Fibroblast of skin of left quadriceps (primary cell): Measurements from ENCODE around the gene C19orf38.
"Not testable (repeated sequence)": the region's sequence is repeated elsewhere in the genome, so short reads cannot be mapped to it uniquely, and the experiment has no call there.

Source experiments
- DNase-seq, 2 experiments: peaks; one replicate each; pipeline ENCODE4 v3.0.0-alpha.2; 2013; ENCODE audit warnings: low read depth in 2 of 2

Gene C19orf38

DNA sequence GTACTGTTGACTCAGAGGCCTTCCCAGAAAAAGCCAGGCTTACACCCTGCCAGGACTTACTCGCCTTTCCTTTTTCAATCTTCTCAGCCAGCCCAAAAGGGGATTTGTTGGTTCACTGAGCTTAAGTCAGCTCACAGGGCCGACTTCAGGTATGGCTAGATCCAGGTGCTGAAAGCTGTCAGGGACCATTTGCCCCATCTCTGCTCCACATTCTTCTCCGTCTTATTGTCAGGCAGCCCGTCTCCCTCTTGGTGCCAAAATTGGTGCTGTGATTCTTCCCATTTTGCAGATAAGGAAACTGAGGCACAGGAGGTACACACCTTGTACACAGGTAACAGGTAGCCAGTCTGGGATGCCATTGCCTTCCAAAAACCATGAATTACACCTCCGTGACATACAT, 2.4 kb downstream of the C19orf38 start:
- no peak for DNase-seq

DNA sequence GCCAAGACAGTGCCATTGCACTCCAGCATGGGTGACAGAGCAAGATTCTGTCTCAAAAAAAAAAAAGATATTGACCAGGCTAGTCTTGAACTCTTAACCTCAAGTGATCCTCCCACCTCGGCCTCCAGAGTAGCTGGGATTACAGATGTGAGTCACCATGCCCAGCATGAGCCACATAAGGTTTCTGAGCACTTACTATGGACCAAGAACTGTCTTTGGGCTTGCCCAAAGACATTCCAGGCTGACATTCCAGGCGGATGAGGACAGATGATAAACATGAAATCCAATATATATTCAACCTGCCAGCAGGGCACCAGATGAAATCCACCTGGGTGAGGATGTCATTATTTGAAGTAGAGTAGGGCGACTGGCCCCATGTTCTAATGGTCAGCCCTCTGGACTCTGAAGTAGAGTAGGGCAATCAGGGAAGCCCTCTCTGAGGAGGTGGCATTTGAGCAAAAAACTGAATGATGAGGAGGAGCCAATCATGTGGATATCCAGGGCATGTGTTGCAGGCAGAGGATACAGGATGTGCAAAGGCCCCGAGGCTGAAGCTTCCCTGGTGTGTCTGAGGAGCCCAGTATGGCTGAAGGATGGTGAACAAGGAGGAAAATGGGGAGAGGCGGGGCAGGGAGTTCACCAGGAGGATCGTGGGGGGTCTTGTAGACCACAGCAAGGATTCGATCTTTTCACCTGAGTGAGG, 4.0 kb downstream of the C19orf38 start:
- peak in 1 of 2 experiments; percentile 18 for DNase-seq

DNA sequence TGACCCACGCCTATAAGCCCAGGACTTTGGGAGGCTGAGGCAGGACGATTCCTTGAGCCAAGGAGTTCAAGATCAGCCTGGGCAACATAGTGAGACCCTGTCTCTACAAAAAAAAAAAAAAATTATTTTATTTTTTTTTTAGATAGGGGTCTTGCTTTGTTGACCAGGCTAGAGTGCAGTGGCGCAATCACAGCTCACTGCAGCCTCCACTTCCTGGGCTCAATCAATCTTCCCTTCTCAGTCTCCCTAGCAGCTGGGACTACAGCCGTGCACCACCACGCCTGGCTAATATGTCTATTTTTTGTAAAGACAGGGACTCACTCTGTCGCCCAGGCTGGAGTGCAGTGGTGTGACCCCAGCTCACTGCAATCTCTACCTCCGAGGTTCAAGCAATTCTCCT, 4.7 kb downstream of the C19orf38 start:
- DNase-seq = no peak

DNA sequence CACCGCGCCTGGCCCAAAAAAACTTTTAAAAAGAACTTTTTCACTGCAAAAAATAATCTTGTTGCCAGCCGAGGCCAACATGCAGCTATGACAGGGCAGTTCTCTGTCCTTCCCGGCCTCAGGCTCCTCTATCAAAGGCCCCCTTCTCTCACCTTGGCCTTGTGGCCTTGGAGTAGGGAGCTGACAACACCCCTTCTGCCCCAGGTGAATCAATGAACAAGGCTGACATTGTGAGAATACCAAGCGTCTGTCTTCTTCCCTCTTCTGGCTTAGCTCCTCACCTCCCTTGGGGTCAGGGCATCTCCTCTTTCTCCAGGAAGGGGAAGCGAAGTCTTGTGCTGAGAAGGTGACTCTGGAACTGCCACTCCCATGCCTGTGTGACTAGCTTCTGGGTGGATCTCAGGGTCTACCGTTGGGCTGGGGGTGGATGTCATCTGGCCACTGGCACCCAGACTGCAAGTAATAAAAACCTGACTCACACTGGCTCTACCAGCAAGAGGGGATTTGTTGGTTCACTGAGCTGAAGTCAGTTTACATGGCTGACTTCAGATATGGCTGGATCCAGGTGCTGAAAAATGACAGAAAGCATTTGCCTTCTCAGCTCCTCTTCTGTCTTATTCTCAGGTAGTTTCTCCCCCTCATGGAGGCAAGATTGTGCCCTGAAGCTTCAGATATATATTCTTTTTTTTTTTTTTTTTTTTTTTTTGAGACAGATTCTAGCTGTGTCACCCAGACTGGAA, 6.3 kb downstream of the C19orf38 start:
- DNase-seq = no peak

DNA sequence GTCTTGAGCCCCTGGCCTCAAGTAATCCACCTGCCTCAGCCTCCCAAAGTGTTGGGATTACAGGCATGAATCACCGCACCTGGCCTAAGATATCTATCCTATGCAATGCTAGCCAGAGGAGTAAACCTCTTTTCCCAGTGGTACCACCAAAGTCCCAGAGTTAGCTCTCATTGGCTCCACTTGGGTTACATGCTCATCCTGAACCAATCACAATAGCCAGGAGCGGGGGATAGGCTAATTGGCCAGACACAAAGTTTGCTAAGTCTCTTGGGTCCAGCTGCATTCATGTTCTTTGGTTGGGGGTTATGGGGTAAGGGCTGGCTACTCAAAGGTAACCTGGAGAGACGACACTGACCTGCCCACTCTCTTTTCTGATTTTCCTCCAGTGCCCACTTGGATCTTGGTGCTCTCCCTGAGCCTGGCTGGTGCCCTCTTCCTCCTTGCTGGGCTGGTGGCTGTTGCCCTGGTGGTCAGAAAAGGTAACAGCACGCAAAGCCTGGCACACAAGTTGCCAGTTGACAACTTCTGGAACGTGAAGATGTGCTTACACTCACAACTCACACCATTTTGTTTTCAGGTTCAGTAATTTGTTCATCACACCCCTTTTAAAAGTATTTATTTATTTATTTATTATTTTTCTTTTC, 7.8 kb downstream of the C19orf38 start:
- no peak for DNase-seq

DNA sequence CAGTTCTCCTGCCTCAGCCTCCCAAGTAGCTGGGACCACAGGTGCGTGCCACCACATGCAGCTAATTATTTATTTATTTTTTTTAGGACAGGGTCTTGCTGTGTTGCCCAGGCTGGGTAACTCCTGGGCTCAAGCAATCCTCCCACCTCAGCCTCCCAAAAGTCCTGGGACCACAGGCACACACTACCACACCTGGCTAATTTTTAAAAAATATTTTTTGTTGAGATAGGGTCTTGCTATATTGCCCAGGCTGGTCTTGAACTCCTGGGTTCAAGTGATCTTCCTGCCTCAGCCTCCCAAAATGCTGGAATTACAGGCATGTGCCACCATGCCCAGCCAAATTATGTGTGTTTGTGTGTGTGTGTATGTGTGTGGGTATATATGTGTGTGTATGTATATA, 8.7 kb downstream of the C19orf38 start:
- not testable (repeated sequence) for DNase-seq

DNA sequence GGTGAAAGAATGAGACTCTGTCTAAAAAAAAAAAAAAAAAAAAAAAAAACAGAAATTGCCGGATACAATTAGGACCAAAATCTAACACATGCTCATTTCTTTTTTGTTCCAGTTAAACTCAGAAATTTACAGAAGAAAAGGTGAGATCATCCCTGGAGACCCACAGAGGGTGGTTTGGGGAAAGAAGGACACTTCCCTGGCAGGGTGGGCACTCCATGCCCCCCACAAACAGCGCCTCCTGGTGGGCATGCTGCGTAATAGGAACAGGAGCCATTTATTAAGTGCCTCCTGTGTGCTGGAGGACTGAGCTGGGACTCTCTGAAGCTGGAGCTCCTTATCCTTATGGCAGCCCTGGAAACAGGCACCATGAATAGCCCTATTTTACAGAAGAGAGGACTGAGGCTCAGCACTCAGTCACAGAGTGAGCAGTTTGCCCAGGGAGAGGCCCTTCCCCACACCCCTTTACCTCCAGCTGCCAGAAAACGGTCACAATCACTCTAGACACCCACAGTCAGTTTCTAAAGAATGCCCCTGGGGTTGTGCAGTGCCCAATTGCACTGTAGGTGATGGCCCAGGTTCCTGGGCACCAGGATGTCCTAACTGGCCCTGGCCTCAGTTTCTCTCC, 10.1 kb downstream of the C19orf38 start:
- no peak for DNase-seq

DNA sequence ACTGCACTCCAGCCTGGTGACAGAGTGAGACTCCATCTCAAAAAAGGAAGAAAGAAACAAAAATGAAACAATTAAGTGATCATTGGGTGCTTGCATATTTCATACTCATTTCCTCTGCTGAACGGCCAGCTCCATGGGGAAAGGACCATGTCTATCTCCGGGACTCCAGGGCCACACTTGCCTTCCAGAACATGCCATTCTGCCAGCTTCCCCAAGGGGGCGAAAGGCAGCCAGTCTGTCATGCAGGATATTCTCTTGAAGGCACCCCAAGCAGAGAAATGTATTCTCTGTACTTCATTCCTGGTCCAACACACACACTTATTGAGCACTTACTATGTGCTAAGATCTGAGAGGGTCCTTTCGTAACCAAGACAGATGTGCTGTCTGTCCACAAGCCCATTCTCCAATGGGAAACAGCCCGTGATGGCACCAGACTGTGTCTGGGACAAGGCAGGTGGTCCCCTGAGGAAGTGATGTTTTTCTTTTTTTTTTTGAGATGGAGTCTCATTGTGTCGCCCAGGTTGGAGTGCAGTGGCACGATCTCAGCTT, 13.0 kb downstream of the C19orf38 start:
- no peak for DNase-seq

DNA sequence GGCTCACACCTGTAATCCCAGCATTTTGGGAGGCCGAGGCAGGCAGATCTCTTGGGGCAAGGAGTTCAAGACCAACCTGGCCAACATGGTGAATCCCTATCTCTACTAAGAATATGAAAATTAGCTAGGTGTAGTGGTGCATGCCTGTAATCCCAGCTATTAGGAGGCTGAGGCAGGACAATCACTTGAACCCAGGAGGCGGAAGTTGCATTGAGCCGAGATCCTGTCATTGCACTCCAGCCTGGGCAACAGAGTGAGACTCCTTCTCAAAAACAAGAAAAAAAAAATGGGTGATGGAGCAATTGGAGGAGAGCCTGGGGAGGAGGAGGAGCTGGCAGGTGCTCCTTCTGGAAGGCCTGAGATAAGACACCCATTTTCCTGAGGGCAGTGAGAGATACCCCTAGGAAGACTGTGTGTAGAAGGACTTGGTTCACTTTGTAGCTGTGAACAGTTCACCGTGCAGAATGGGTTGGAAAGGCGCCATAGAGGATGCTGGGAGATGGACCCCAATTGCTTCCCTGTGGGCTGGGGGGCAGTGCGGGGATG, 14.4 kb downstream of the C19orf38 start:
- no peak for DNase-seq

DNA sequence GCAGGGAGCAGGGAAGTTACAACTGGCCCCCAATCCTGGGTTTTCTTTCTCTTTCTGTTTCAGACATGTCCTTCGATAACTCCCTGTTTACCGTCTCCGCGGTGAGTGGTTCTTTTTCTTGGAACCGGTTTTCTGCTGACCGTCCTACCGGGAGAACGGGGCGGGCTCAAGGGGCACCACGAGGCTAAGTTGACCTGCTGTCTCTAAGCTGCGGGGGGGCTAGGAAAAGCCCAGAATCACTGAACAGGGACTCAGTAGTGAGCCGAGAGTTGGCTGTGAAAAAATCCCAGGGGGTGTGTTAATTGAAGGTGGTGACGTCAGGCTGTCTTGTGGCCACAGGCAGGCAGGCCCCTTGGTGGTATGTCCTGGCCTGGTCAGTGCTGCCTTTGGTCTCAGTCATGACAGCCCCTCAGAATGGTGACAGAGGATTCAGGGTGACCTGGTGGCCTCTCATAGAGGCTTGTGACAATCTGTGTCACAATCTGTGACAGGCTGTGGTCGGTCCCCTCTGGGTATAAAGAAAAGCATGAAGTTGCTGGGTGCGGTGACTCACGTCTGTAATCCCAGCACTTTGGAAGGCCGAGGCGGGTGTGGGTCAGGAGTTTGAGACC, 15.0 kb downstream of the C19orf38 start:
- no peak for DNase-seq

DNA sequence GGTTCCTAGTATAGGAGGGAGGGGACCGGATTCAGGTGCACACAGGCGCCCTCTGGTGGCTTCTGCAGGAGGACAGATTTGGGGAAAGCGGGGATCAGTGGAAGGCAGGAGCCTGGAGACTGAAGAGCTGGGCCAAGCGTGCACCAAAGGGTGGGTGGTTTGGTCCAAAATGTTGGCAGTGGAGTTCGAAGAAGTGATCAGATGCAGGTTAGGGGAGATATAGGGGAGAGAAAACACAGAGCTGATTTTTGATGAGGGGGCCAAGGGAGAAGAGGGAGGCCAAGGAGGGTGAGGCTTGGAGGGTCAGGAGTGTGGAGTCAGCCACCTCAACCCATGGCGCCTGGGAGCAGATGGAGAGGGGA, 16.3 kb downstream of the C19orf38 start:
- peak; percentile 45 to 56 for DNase-seq

DNA sequence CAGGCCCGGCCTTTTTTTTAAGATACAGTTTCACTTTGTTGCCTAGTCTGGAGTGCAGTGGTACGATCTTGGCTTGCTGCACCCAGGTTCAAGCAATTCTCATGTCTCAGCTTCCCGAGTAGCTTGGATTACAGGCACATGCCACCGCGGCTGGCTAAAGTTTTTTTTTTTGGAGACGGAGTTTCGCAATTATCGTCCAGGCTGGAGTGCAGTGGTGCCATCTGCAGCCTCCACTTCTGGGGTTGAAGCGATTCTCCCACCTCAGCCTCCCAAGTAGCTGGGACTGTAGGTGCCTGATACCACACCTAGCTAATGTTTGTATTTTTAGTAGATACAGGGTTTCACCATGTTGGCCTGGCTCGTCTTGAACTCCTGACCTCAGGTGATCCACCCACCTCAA, 18.3 kb downstream of the C19orf38 start:
- no peak for DNase-seq

DNA sequence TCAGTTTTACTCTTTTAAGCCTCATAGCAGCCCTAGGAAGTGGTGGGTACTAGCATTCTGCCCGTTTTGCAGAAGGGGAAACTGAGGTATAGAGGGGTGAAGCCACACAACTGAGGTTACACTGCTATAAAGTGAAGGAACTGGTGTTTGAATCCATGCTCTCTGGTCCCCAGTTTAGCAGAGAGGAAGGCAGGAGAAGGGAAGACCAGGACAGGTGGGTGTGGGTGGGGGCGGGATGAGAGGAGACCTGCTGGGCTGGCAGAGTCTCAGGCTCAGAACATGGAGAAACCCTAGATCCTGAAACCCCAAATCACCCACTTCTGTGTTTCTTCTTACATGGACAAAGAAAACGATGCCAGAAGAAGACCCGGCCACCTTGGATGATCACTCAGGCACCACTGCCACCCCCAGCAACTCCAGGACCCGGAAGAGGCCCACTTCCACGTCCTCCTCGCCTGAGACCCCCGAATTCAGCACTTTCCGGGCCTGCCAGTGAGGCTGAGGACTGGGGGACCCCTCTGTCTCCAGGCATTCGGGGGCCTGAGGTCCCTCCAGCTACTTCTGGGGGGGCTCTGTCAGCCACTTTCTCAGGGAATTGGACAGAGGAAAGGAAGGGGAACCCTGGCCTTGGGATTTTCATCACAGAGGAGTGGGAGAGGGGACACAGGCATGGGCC, 20.8 kb downstream of the C19orf38 start:
- no peak for DNase-seq

DNA sequence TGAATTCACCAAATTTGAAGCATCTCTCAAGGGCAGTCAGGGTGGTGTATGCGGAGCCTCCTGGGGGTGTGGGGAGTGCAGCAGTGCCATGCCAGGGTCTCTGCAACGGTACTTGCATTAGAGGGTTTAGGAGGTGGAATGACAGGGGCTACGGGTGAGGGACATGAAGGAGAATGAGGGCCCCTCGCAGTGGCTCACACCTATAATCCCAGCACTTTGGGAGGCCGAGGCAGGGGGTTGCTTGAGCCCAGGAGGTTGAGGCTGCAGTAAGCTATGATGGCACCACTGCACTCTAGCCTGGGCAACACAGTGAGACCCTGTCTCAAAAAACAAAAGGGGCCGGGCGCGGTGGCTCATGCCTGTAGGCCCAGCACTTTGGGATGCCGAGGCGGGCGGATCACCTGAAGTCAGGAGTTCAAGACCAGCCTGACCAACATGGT, 21.7 kb downstream of the C19orf38 start:
- not testable (repeated sequence) for DNase-seq

DNA sequence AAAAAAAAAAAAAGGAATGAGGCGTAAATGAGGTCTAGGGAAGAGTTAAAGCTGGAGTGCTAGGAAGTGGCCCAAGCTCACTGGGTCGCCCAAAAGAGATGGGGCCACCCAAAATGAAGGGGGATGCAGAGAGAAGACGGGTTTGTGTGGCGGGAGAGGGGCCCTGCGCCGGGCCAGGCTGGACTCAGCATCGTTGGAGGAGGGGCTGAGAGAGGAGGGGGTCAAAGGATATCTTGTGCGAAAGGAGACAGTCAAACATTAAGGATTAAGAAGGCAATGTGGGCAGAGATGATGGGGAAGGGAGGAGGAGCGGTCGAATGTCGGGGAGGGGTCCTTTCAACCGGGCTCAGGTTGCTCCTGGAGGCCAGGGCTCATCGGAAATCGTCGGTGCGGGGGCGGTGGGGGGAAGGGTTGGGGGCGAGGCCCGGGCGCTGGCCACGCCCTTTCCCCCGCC, 22.3 kb downstream of the C19orf38 start:
- DNase-seq = no peak

DNA sequence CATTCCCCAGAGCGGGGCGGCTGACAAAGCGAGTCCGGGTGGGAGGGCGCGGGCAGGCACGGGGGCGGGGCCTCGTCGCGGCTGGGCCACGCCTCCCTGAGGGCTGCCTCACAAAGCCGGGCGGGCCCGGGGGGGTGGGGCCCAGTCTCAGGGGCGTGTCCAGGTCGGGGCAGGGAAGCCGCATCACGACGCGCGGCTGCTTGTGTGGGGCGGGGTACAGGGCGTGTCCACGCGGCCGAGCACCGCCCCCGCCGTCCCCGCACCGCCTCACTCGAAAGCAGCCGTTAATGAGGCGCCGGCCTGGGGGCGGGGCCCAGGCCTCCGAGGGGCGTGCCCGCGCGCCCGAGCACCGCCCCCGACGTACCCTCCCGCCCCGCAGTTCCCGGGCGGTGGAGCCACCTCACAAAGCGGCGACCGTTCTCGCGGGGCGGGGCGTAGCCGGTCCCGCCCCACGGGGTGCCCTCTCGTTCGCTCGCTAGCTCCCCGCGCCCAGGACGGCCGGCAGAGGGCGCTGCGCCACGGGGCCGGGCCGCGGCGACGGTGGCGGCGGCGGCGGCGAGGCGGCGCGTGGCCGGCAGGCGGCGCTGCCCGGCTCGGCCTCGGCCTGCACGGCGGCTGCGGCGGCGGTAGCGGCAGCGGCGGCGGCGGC, 22.9 kb downstream of the C19orf38 start, which contains the start of gene CARM1:
TSS of gene CARM1 (plus strand) at position 599 of the 649 bp plus-strand sequence. CDS start 150 bp downstream, outside the sequence.
- DNase-seq = peak; percentile 96 to 98

DNA sequence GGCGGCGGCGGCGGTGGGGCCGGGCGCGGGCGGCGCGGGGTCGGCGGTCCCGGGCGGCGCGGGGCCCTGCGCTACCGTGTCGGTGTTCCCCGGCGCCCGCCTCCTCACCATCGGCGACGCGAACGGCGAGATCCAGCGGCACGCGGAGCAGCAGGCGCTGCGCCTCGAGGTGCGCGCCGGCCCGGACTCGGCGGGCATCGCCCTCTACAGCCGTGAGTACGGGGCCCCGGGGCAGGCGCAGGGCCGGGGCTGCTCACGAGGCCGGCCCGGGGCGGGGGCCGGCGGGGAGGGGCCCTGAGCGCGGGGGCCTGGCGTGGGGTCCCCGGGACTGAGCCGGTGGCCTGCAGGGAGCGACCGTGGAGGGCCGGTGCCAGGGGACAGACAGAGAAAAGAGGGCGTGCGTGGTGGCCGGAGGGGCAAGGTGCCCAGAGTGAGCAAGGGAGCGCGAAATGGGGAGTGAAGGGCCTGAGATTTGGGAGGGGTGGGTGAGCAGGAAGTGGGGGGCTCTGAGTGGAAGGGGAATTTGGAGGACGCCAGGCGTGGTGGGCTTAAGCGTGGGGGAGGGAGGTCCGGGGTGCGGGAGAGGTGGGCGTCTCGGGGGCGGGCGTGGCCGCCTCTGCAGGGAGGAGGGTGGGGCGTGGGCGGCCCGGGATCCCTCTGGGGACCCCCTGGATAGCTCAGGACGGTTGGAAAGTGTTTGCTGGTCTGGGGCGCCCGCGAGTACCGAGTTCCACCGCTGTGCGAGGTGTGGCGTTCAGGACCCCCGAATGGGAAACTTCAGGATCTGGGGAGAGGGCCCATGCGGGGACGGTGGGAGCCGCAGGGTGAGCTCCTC, 23.7 kb downstream of the C19orf38 start:
- no peak for DNase-seq

DNA sequence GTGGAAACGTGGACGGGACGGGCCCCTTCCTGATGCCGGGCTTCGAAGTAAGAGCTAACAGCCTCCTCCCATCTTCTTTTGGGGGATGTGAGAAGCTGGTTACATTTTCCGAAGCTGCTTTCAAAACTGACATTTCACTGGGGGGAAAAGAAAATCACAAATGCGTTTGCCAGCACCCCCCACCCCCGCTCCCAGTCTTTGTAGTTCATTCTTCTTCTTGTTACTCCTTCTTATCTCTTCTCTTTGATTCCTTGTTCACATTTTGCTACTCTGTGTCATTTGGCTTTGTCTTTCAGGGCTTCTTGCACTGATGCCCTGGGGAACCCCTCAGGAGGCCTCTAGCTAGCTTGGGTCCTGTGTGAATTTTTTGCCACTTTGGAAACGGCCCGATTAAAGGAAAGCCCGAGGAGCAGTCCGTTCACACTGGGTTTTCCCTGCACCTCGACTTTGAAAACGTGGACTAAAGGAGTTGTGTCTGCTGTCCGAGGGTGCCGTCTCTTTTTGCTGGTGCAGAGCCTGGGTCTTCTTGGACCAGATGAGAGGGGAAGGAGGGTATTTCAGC, 24.4 kb downstream of the C19orf38 start:
- DNase-seq = no peak

DNA sequence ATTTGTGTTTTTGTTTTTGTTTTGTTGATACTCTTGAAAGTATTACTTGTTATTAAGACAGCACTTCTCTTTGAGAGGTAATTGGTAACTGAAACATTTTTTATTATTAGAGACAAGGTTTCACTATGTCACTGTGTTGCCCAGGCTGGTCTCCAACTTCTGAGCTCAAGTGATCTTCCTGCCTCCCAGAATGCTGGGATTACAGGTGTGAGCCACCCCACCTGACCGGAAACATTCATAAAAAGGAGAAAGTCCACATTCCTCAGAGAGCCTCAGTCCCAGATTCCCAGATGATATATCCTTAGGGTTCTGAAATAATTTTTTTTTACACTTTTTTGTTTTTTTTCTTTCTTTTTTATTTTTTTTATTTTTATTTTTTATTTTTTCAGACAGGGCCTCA, 25.8 kb downstream of the C19orf38 start:
- DNase-seq = no peak
